HepG2 (cell line): ENCODE results near the gene TXN. TPM values are rescaled to one million over a fixed set of nuclear protein-coding genes. Genes with fewer than 3 reads are reported as not detected.

Experiments
- ATAC-seq: fragments of 200-7000 bp; cut with Tn5 transposase; 3 replicates; pipeline ENCODE4 v1.9.1; 2020; ENCODE audit warnings: mild to moderate bottlenecking, moderate library complexity
- BruUV-seq: library from RNA; stranded (reverse); fragments of 400-500 nt; replicated peaks from 2 replicates; lab custom pipeline; 2021; lab: Mats Ljungman, UMichigan
- CTCF ChIA-PET: fragments of 300-600 bp; formaldehyde crosslinking; extraction: SDS; loops from one replicate; lab custom pipeline; 2021; ENCODE audit warnings: low total read pairs, inconsistent platforms, low intra/inter-chr PET ratio; lab: Yijun Ruan, JAX
- POLR2A ChIA-PET: fragments of 350-600 bp; sonication (Branson Sonifier 250); formaldehyde crosslinking; loops from one replicate; lab custom pipeline; 2020; ENCODE audit warnings: antibody characterized with exemption, inconsistent platforms; lab: Yijun Ruan, JAX
- DNase-seq: peaks from one replicate; pipeline ENCODE4 v3.0.0-alpha.2; 2015; ENCODE audit warnings: low spot score
- FAIRE-seq: peaks from 3 replicates; lab custom pipeline; 2011; peaks lifted over from hg19 to GRCh38; lab: Jason Lieb, UNC
- H2AFZ ChIP-seq: one replicate; pipeline ENCODE4 v1.6.1; 2011; ENCODE audit warnings: low read length, inconsistent platforms
- H3K27ac ChIP-seq: fragments of 300-600 bp; 3 replicates; pipeline ENCODE4 v1.8.0; 2011; ENCODE audit warnings: mixed run types, mild to moderate bottlenecking, mixed read lengths, low read length, inconsistent platforms; ENCODE audit not compliant: insufficient read depth; ENCODE audit errors: extremely low read length
- H3K27me3 ChIP-seq, 2 experiments: fragments of 200-600 bp in 1 of 2; 2 replicates in 1 of 2; 3 replicates in 1 of 2; pipeline versions ENCODE4 v1.6.0 to v1.8.0; 2011; ENCODE audit warnings: low read length in 2 of 2, mild to moderate bottlenecking in 2 of 2, moderate library complexity in 2 of 2, inconsistent platforms in 1 of 2; ENCODE audit not compliant: insufficient read depth in 2 of 2, control insufficient read depth in 1 of 2
- H3K36me3 ChIP-seq, 2 experiments: fragments of 200-600 bp in 1 of 2; replicated peaks in 1 of 2; 2 replicates in 1 of 2; 3 replicates in 1 of 2; pipeline versions ENCODE4 v1.5.1 to v1.8.0; 2011; ENCODE audit warnings: low read length in 2 of 2, inconsistent platforms in 1 of 2; ENCODE audit not compliant: insufficient read depth in 2 of 2, control insufficient read depth in 1 of 2
- H3K4me1 ChIP-seq: 2 replicates; pipeline ENCODE4 v1.5.1; 2012; ENCODE audit warnings: low read length, inconsistent platforms; ENCODE audit not compliant: insufficient read depth
- H3K4me2 ChIP-seq: 2 replicates; pipeline ENCODE4 v1.6.0; 2011; ENCODE audit warnings: low read depth, low read length, inconsistent platforms
- H3K4me3 ChIP-seq, 3 experiments: fragments of 200-600 bp in 1 of 3; sonication (generic), shearing (Covaris generic) in 1 of 3; replicated peaks in 1 of 3; 2 replicates each; pipeline ENCODE4 v1.5.1; 2011 to 2016; ENCODE audit warnings: low read length in 3 of 3, inconsistent platforms in 2 of 3, low read depth in 2 of 3, mild to moderate bottlenecking in 2 of 3, control low read depth in 1 of 3, mixed read lengths in 1 of 3; ENCODE audit not compliant: insufficient read depth in 1 of 3
- H3K79me2 ChIP-seq: one replicate; pipeline ENCODE4 v1.6.1; 2011; ENCODE audit warnings: low read length, inconsistent platforms; ENCODE audit not compliant: insufficient read depth
- H3K9ac ChIP-seq: 2 replicates; pipeline ENCODE4 v1.6.0; 2011; ENCODE audit warnings: mild to moderate bottlenecking, low read depth, low read length, inconsistent platforms; ENCODE audit not compliant: insufficient read depth
- H3K9me3 ChIP-seq: 2 replicates; pipeline ENCODE4 v1.5.1; 2012; ENCODE audit warnings: mild to moderate bottlenecking, low read length
- H4K20me1 ChIP-seq: 2 replicates; pipeline ENCODE4 v1.6.0; 2011; ENCODE audit warnings: inconsistent platforms, mild to moderate bottlenecking, low read length, moderate library complexity; ENCODE audit not compliant: insufficient read depth
- BRCA1 ChIP-seq: sonication (generic); formaldehyde crosslinking; IDR thresholded peaks from 2 replicates; pipeline ENCODE4 v1.4.0; 2020; ENCODE audit warnings: missing genetic modification reagents
- HNRNPK ChIP-seq: fragments of 200-400 bp; formaldehyde crosslinking; IDR thresholded peaks from 2 replicates; pipeline ENCODE4 v1.6.1; 2018; ENCODE audit warnings: low read length, low read depth, moderate library complexity, mild to moderate bottlenecking; ENCODE audit not compliant: poor library complexity, severe bottlenecking
- MXD4 ChIP-seq: IDR thresholded peaks from 2 replicates; pipeline ENCODE4 v1.6.1; 2016; ENCODE audit warnings: mild to moderate bottlenecking, missing biosample characterization, missing genetic modification reagents
- PCBP1 ChIP-seq: fragments of 200-400 bp; formaldehyde crosslinking; IDR thresholded peaks from 2 replicates; pipeline ENCODE4 v1.6.1; 2017; ENCODE audit warnings: mild to moderate bottlenecking, low read depth, low read length, borderline replicate concordance
- PHB2 ChIP-seq: fragments of 450-650 bp; IDR thresholded peaks from 2 replicates; pipeline ENCODE4 v1.6.1; 2018; ENCODE audit not compliant: partially characterized antibody
- PHF21A ChIP-seq: sonication (generic); formaldehyde crosslinking; IDR thresholded peaks from 2 replicates; pipeline ENCODE4 v1.5.0; 2020; ENCODE audit warnings: mild to moderate bottlenecking, missing genetic modification reagents
- SAP130 ChIP-seq: IDR thresholded peaks from 2 replicates; pipeline ENCODE4 v1.6.1; 2016; ENCODE audit warnings: low read depth
- WGBS: methylation state at CpG from one replicate; pipeline ENCODE4 v1.1.6; 2017; ENCODE audit warnings: low lambda C conversion rate; 5-methylcytosine and 5-hydroxymethylcytosine counted together
- in situ Hi-C: cut with HindIII; loops from 2 replicates; pipeline ENCODE4 v1.10.0; 2017; ENCODE audit warnings: low pct_unique_long_range_greater_than_20kb; ENCODE audit not compliant: extremely low pct_ligation_motif_present
- intact Hi-C: fragments of 100-400 bp; cut with micrococcal nuclease; formaldehyde crosslinking; loops from one replicate; pipeline ENCODE4 v1.10.0; 2022; ENCODE audit not compliant: unreplicated experiment
- polyA plus RNA-seq, 8 experiments: library from polyadenylated mRNA; depleted of rRNA in 3 of 8; stranded (reverse) in 7 of 8; unstranded in 1 of 8; fragments of >200 nt; fragmentation: Illumina TruSeq in 4 of 8; extraction: Trizol in 4 of 8; gene quantifications; 2 replicates each; pipeline versions ENCODE4 v1.2.1 to v1.2.3, GENCODE V29; 2011 to 2016; ENCODE audit warnings: low read depth in 4 of 8, missing spikeins in 1 of 8, mixed read lengths in 1 of 8; ENCODE audit not compliant: insufficient read depth in 1 of 8
- total RNA-seq, 5 experiments: library from RNA; depleted of rRNA; stranded (reverse); fragments of >200 nt; fragmentation: Illumina TruSeq; extraction: Trizol; gene quantifications; 2 replicates each; pipeline ENCODE4 v1.2.3, GENCODE V29; 2016; ENCODE audit warnings: low read depth in 1 of 5
- TF ChIP-seq, protein P1 (sequence below): sonication (generic); formaldehyde crosslinking; IDR thresholded peaks from 2 replicates; pipeline ENCODE4 v1.9.0; 2021; ENCODE audit warnings: missing genetic modification reagents, mild to moderate bottlenecking, borderline replicate concordance
- TF ChIP-seq, protein P2 (sequence below): sonication (generic); formaldehyde crosslinking; IDR thresholded peaks from 2 replicates; pipeline ENCODE4 v1.4.0; 2020; ENCODE audit warnings: missing genetic modification reagents
- TF ChIP-seq, protein P3 (sequence below), 2 experiments: sonication (generic) in 1 of 2; formaldehyde crosslinking in 1 of 2; IDR thresholded peaks; 2 replicates each; pipeline versions ENCODE4 v1.5.1 to v1.6.1; 2011 to 2020; ENCODE audit warnings: borderline replicate concordance in 1 of 2, low read depth in 1 of 2, low read length in 1 of 2, mild to moderate bottlenecking in 1 of 2, missing genetic modification reagents in 1 of 2, moderate library complexity in 1 of 2

TXN gene
- total and polyA plus RNA-seq, 2 of the 13 experiments (the other 11 are each of a cell fraction or from before 2014, with no cell fraction given), result 364 to 470 TPM

DNA sequence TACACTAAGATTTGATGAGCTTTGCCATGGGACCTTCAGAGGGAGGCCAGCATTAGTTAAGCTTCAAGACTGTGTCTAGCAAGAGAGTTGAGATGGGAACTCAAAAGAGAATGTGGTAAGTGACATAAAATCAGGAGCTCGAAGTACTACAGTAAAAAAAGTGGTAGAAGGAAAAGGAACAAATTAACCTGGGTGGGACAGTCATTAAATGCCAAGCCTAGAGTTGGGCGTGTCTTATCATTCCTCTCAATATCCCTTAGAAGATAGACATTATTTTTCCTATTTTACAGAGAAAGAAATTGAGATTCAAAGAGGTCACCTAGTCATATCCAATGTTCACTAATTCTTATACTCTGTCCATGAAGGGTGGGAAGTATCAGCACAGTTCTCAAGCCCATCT is 3.3 kb upstream of the TXN start:
- no TSS peak for BruUV-seq
- H3K4me3 ChIP-seq, result no peak overlapping the region
- intact Hi-C loops, result no loop called here
- no peaks in the 10 kb centered on the region; a peak in 1 of 5 replicates for H3K27me3 ChIP-seq
- TF ChIP-seq, protein P1, sequence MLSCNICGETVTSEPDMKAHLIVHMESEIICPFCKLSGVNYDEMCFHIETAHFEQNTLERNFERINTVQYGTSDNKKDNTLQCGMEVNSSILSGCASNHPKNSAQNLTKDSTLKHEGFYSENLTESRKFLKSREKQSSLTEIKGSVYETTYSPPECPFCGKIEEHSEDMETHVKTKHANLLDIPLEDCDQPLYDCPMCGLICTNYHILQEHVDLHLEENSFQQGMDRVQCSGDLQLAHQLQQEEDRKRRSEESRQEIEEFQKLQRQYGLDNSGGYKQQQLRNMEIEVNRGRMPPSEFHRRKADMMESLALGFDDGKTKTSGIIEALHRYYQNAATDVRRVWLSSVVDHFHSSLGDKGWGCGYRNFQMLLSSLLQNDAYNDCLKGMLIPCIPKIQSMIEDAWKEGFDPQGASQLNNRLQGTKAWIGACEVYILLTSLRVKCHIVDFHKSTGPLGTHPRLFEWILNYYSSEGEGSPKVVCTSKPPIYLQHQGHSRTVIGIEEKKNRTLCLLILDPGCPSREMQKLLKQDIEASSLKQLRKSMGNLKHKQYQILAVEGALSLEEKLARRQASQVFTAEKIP (CRISPR knock-in tag), result no peak
- TF ChIP-seq MXD4 (CRISPR knock-in tag) (no peak), PHB2 (no peak), HNRNPK (no peak), SAP130 (no peak)
- H3K9me3 ChIP-seq, result no peaks in the 10 kb centered on the region
- no peak for ATAC-seq
- H3K27ac ChIP-seq, result no peak overlapping the region
- no peak overlapping the region for H3K4me2 ChIP-seq
- H3K4me1 ChIP-seq, result peaks cover 16% of the 10 kb centered on the region
- FAIRE-seq, result no peak
- POLR2A ChIA-PET, result interaction anchor here (0.5 kb wide), 1 partner anchor 27 kb away, joined by 3 read pairs; no protein-coding TSS in a partner anchor
- 90% methylated on average over 2 of the region's 2 CpGs for WGBS
- no peaks in the 10 kb centered on the region for H3K36me3 ChIP-seq
- H2AFZ ChIP-seq, result no peak overlapping the region
- H3K79me2 ChIP-seq, result peaks cover 26% of the 10 kb centered on the region
- no peak overlapping the region for H3K9ac ChIP-seq
- DNase-seq, result no peak
- peaks cover 8% of the 10 kb centered on the region for H4K20me1 ChIP-seq
- CTCF ChIA-PET, result no interaction called here
- in situ Hi-C loops, result loop anchor here (5.0 kb wide), 1 partner anchor 77 kb away; no protein-coding TSS in a partner anchor

- intact Hi-C loops (no loop called here), in situ Hi-C loops (loop anchor here (5.0 kb wide), 1 partner anchor 76 kb away; no protein-coding TSS in a partner anchor)
- no peak for FAIRE-seq
- TF ChIP-seq PCBP1, result no peak
- TF ChIP-seq PHF21A, result no peak
- TF ChIP-seq BRCA1 (CRISPR knock-in tag), result no peak
- TF ChIP-seq, protein P2, sequence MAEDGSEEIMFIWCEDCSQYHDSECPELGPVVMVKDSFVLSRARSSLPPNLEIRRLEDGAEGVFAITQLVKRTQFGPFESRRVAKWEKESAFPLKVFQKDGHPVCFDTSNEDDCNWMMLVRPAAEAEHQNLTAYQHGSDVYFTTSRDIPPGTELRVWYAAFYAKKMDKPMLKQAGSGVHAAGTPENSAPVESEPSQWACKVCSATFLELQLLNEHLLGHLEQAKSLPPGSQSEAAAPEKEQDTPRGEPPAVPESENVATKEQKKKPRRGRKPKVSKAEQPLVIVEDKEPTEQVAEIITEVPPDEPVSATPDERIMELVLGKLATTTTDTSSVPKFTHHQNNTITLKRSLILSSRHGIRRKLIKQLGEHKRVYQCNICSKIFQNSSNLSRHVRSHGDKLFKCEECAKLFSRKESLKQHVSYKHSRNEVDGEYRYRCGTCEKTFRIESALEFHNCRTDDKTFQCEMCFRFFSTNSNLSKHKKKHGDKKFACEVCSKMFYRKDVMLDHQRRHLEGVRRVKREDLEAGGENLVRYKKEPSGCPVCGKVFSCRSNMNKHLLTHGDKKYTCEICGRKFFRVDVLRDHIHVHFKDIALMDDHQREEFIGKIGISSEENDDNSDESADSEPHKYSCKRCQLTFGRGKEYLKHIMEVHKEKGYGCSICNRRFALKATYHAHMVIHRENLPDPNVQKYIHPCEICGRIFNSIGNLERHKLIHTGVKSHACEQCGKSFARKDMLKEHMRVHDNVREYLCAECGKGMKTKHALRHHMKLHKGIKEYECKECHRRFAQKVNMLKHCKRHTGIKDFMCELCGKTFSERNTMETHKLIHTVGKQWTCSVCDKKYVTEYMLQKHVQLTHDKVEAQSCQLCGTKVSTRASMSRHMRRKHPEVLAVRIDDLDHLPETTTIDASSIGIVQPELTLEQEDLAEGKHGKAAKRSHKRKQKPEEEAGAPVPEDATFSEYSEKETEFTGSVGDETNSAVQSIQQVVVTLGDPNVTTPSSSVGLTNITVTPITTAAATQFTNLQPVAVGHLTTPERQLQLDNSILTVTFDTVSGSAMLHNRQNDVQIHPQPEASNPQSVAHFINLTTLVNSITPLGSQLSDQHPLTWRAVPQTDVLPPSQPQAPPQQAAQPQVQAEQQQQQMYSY (CRISPR knock-in tag), result no peak
- TF ChIP-seq, protein P3, sequence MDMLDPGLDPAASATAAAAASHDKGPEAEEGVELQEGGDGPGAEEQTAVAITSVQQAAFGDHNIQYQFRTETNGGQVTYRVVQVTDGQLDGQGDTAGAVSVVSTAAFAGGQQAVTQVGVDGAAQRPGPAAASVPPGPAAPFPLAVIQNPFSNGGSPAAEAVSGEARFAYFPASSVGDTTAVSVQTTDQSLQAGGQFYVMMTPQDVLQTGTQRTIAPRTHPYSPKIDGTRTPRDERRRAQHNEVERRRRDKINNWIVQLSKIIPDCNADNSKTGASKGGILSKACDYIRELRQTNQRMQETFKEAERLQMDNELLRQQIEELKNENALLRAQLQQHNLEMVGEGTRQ (IDR thresholded peaks at IDR 0.05; ENCODE audit: low read depth, low read length), result no peak
- TF ChIP-seq, protein P3 (CRISPR knock-in tag; IDR thresholded peaks at IDR 0.05; ENCODE audit: borderline replicate concordance), result no peak
Measured at GRCh38 chr9:110258690-110259091, 2.4 kb upstream of the TXN start.

More at GRCh38 chr9:110258690-110259091, 2.4 kb upstream of the TXN start:
- Histone ChIP-seq H4K20me1 (peaks cover 17% of the 10 kb centered on the region), H3K4me3 (no peak overlapping the region), H3K36me3 (no peaks in the 10 kb centered on the region), H3K9ac (no peak overlapping the region), H3K9me3 (no peaks in the 10 kb centered on the region), H2AFZ (no peak overlapping the region), H3K79me2 (peaks cover 35% of the 10 kb centered on the region), H3K27me3 (no peaks in the 10 kb centered on the region; a peak in 1 of 5 replicates), H3K27ac (no peak overlapping the region), H3K4me1 (peaks cover 25% of the 10 kb centered on the region), H3K4me2 (no peak overlapping the region)
- ATAC-seq (no peak), DNase-seq (no peak)
- no TSS peak for BruUV-seq
- WGBS, result 97% methylated on average over 3 of the region's 3 CpGs
- ChIA-PET CTCF (no interaction called here), POLR2A (no interaction called here)
